H4 (cell line): ENCODE data around the gene TMEM178B. TPM values are rescaled to one million over a fixed set of nuclear protein-coding genes. Genes with fewer than 3 reads are reported as not detected.
"Not testable (repeated sequence)": the region's sequence is repeated elsewhere in the genome, so short reads cannot be mapped to it uniquely, and the experiment has no call there.

Experiments
- DNase-seq: peaks from one replicate; pipeline ENCODE4 v3.0.0-alpha.2; 2015; ENCODE audit warnings: low spot score
- total RNA-seq: library from RNA; depleted of rRNA; stranded (reverse); fragments of >200 nt; shearing (Covaris generic); gene quantifications from 2 replicates; pipeline ENCODE4 v1.2.3, GENCODE V29; 2014

The TMEM178B gene
- total RNA-seq, 1 experiment from 2014 or later: 0.04 TPM

DNA sequence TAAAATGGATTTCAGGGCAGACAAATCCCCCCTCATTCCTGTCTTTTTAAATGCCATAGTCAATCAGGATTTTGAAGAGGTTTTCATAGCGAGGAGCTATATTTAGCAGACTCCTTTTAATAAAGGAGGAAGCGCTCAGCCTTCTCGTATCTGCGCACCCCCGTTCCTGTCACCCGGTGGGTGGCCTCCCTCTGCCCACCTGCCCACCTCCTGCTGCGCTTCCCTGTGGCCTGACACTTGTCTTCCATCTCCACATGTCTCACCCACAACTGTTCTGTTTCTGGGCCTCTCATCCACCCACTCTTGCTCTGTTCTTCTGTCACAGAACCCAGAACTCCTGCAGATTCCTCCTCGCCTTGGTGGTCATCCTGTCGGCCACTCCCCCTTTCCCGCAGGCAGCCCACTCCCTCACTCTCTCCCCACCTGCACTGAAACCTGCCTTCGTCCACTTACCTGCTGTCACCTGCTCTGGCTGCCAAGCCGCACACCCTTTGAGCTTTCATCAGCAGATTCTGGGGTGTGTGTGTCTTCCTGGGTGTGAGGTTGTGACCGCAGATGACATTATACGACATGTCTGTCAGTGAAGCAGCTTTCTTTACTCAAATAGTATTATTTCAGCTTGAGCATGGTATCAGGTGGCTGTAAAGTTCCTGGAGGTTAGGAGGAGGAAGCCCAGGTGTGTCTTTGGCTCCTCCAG lies 313.8 kb downstream of the TMEM178B start:
- DNase-seq: no peak

DNA sequence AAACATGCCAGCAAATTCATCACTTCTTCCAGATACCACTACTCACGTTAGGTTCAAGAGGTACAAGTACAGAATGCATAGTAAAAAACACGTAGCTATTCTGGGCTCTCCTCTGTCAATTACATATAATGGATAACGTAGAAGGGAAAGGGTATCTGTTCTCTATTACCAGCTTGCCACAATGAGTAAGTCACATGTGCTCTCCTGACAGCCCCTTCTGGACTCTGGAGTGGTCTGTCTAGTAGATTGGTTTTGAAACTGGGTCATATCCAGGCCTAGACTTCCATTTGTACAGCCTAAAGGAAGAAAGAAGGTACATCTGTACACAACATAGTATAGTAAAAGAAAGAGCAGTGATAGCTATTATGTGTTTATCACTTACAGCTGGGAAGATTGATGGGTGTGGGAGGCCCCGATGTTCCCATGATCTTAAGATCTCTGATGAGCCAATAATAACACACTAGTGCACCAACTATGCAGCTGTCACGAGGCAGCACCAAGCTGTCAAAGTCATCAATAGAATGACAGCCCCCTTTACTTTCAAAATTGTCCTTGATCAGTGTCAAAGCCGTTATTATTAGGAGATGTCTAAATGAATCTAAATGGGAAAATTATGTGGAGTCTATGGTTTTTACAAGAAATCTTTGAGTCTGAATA lies 315.4 kb downstream of the TMEM178B start:
- DNase-seq: no peak

DNA sequence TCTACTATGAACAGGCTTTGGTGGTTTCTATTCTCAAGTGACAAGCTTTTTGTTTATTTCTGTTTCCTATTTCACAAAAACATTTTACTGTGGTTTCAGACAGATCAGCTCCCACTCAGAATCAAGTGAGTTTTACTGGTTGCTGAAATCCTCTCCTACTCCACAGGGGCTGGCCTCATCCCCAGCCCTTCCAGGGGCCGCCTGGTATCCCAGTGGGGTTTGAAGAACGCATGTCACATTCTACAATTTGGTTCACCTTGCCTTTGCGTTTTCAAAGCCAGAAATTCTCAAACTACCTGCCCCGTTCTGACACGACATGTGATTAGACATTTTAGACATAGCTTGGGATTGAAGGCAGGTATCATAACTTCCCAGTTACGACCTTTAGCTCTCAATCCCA lies 316.5 kb downstream of the TMEM178B start:
- no peak for DNase-seq

DNA sequence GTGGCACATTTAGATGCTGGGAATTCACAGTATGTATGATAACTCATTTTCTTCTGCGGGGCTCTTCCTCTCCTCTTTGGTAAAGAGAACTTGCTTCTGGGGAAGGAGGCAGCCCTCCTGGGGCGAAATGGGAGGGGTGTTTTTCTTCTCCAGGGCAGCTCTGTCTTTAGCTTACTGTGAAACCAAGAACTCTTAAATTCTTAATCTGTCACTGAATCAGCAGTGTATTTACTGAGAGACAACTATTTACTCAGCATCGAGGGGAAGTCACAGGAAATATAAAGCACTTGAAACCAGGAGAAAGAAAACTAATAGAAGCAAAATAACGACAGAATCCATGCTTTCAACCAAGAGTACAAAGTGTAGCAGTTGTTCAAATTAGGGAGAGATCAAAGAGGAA lies 319.2 kb downstream of the TMEM178B start:
- no peak for DNase-seq

- no peak for DNase-seq
Measured at GRCh38 chr7:141397236-141398163, 323.6 kb downstream of the TMEM178B start.

GRCh38 chr7:141400356-141400755 lies 326.5 kb downstream of the TMEM178B start:
- no peak for DNase-seq

DNA sequence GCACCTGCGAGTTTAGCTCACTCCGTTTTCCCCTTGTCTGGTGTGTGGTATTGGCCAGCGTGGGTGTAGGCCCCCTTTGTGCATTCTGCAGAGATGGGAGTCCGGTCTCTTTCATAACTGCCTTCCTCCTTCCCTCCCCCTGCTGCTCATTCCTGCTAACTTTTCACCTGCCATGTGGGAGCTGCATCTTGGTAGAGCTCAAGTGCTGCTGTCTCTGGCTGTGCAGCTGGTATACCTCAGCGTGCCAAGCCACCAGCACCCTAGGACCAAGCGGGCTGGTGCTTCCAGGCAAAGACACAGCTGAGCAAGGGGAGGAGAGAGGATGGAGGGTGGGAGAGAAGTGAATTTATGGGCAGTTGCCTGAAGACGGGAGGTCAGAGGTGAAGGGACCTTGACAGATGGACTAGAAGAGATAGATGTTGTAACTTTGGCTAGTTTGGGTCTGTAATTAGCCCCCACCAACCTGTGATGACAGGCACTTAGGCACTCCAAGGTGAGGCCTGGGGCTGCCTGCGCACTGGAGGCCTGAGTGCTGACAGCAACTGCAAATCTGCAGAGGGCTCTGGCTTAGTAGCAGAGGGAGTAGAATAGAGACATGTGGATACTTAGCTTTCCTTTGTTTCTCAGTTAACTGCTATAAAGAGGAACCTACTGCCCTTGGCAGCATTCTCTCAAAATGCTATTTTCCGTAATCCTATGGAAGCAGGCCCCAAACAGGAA lies 328.6 kb downstream of the TMEM178B start:
- no peak for DNase-seq

GRCh38 chr7:141403846-141404245 lies 330.0 kb downstream of the TMEM178B start:
- DNase-seq: not testable (repeated sequence)

DNA sequence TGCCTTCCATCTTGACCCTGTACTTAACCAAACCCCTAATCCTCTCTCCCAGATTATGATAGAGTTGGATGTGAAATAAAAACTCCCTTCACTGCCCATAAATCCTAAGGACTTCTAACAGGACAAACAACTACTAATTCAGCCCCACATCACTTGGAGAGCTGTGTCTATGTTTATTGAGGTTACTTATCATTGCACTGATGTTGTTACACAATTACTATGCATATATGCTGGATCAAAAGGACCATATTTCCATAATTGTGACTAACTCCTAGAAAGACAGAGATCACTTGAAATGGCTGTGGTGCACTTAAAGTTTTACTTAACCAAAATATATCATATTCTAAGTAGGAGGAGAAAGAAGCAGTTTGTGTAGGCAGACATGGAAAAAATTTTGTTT lies 332.5 kb downstream of the TMEM178B start:
- no peak for DNase-seq

DNA sequence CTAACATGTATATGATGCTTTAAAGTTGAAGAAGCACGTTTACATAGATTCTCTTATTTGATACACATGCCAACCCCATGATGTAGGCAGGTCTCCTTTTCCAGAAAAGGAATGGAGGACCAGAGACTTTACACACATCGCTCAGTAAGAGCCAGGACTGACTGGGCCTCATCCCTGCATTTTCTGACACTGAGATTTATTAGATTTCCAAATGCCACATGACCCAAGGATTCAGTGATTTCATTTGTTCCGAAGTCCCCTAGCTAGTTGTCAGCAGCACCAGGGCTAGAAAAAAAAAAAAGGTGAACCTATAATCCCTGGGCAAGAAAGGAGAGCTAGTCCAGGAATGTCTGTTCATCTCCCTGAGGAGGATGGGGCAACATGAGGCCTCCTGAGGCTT lies 334.0 kb downstream of the TMEM178B start:
- DNase-seq: no peak

DNA sequence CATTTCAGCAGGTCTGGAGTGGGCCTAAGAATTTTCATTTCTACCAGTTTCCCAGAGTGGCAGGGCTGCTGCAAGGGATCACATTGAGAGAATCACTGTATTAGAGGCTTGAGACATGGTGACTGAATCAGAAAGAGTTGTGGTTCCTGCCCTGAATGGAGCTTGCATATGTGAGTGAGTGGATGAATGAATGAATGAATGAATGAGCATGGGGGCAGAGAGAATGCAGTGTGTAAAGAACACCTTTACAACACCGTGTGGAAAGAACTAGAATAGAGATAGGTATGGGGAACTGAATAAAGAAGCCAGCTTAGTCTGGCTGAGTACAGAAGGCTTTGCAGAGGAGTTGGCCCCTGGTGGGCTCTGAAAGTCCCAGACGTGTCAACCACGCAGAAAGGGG lies 334.6 kb downstream of the TMEM178B start:
- DNase-seq: no peak

DNA sequence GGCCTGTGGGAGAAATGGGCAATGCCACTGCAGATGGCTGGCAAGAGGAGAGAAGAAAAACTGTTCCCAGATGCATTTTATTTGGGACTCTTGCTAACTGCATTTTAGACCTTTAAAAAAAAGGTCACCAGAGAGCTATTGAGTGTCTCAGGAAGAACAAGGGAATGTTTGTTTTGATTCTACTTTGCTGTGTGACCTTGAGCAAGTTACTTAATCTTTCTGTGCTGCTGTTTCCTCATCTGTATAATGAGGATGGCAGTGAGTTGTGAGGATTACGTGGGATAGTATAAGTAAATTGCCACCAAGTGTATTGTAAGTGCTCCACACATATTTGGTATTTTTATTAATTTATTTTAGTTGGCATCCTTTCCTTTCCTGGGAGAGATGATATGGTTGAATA lies 335.4 kb downstream of the TMEM178B start:
- no peak for DNase-seq

GRCh38 chr7:141409801-141410329 lies 336.0 kb downstream of the TMEM178B start:
- DNase-seq: no peak

GRCh38 chr7:141410353-141411000 lies 336.6 kb downstream of the TMEM178B start:
- no peak for DNase-seq

- no peak for DNase-seq
Measured at GRCh38 chr7:141411133-141411532, 337.3 kb downstream of the TMEM178B start.

DNA sequence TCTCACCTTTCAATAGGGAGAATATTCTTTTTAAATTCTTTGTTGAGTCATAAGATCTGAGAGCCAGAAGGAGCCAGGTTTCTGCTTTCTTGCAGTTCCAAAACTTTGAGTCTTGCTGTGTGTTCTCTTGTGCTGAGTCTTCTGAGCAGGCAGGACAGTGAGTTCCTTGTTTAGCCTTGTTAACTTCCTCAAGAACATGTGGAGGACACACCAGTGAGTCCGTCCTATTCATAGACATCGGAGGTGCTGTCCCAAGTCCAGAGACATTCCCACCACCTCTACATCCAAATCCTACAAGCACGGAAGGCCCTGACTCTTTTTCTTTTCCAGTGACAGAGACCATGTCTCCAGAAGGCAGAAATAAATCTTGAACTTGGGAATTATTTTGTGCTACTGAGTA lies 342.1 kb downstream of the TMEM178B start:
- DNase-seq: no peak

DNA sequence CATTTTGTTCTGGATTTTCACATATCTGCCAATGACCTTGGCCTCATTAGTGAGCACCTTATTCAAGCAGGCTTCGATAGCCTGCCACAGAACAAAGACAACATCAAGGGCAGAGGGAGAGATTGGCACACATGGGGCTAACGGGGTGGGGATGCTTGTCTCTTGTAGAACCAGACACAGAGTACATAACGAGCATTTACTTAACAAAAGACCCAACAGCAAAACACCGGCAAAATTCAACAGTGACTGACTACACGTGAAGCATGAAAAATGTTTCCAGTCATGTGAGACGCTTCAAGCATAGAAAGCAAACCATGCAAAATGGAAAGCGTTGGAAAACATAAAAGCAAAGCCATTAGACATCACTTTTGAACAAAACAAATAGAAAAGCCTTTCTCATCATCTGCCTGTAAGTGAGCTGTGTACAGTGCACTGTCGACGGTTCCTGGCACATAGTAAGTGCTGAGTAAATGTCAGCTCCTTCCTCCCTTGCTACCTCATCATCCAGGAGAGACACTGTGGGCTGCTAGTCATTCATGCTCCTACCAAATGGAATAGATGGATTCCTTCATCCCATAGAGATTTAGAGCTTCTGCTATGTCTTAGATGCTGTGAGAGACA lies 342.9 kb downstream of the TMEM178B start:
- no peak for DNase-seq

DNA sequence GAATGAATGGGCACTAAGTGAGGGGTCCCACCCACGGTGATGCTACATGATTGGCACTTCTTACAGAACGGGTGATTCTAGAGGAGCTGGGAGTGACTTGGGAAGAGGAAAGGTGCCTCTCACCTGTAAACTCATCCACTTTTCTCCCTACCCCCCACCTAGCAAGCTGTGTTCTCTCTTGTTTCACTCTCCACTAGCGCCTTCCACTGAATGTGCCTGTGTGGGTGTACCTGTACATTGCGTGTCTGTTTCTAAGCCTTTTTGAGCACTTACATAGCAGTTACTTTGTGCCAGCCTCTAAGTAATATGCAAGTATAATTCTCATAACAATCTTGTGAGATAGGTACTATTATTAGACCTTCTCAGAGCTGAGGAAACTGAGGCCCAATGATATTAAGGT lies 343.6 kb downstream of the TMEM178B start:
- DNase-seq: no peak

GRCh38 chr7:141418066-141418465 lies 344.2 kb downstream of the TMEM178B start:
- DNase-seq: no peak

DNA sequence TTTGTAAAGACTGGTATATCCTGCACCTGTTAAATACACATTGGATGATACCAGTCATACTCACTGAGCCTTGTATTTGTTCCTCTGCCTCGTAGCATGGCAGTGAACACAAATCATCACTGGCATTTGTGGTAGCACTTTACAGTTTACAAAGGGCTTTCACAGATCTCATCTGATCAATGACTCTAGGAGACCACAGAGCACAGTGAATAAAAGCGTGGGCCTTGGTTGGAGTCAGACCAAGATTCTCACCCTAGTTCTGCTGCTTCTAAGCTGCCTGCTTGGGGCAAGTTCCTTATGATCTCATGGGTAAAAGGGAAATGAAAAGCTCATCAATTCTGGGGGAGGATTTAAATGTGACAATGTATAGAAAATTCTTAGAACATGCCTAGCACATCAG lies 347.4 kb downstream of the TMEM178B start:
- DNase-seq: no peak

DNA sequence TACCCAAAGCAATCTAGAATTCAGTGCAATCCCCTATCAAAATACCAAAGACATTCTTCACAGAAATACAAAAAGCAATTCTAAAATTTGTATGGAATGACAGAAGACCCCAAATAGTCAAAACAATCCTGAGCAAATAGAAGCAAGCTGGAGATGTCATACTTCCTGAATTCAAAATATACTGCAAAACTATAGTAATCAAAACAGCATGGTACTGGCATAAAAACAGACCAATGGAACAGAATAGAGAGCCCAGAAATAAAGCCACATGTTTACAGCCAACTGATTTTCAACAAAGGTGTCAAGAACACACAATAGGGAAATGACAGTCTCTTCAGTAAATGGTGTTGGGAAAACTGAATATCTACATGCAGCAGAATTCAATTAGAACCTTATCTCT lies 353.3 kb downstream of the TMEM178B start:
- DNase-seq: no peak
